ENCODE results near the gene STING1. TPM values are rescaled to one million over a fixed set of nuclear protein-coding genes. Genes with fewer than 3 reads are reported as not detected.
"Not testable (repeated sequence)": the region's sequence is repeated elsewhere in the genome, so short reads cannot be mapped to it uniquely, and the experiment has no call there.

The STING1 gene
- total and polyA plus RNA-seq, 2 of the 8 experiments (the other 6 are each of a cell fraction or from before 2014, with no cell fraction given) = 0.26 to 0.47 TPM

- H2BK20ac ChIP-seq (ENCODE audit: low read length); H3K18ac ChIP-seq (ENCODE audit: extremely low read depth, low read length); H3K4me3 ChIP-seq (ENCODE audit: extremely low read depth in 1 of 4, insufficient read depth in 2 of 4, low read depth in 3 of 4, low read length in 4 of 4); H2BK12ac ChIP-seq (ENCODE audit: low read depth, low read length); H2AFZ ChIP-seq (ENCODE audit: low read length); H2BK5ac ChIP-seq (ENCODE audit: low read depth, low read length); H2AK5ac ChIP-seq (ENCODE audit: low read depth, low read length); H3K79me1 ChIP-seq (ENCODE audit: low read depth, low read length); H3K14ac ChIP-seq (ENCODE audit: insufficient read length); H4K5ac ChIP-seq (ENCODE audit: insufficient read length, low read depth, low read length); H3K4me1 ChIP-seq (replicated peaks in 1 of 4; ENCODE audit: control insufficient read depth in 3 of 4, insufficient read depth in 4 of 4, low read length in 3 of 4); H3K23ac ChIP-seq (ENCODE audit: insufficient read length); H4K91ac ChIP-seq (replicated peaks; ENCODE audit: insufficient read length, low read length); DNase-seq (ENCODE audit: low read depth in 1 of 2, low spot score in 2 of 2); H3K36me3 ChIP-seq (ENCODE audit: control insufficient read depth in 2 of 4, insufficient read depth in 4 of 4, low read length in 3 of 4); H3K27ac ChIP-seq (ENCODE audit: low read depth, low read length); H3K23me2 ChIP-seq (ENCODE audit: low read depth, low read length); H3K9me3 ChIP-seq (ENCODE audit: insufficient read depth in 2 of 2, low read depth in 1 of 2, low read length in 1 of 2); H3K27me3 ChIP-seq (replicated peaks in 1 of 4; ENCODE audit: control insufficient read depth in 3 of 4, extremely low read depth in 1 of 4, insufficient read depth in 3 of 4, low read length in 3 of 4); H4K20me1 ChIP-seq (replicated peaks in 1 of 2; ENCODE audit: control insufficient read depth in 1 of 2, insufficient read depth in 2 of 2, low read length in 2 of 2); H3K4ac ChIP-seq (replicated peaks; ENCODE audit: insufficient read length, low read depth, low read length); H3K56ac ChIP-seq (replicated peaks; ENCODE audit: insufficient read length, low read depth, low read length); H4K8ac ChIP-seq (ENCODE audit: extremely low read depth, insufficient read depth, low read length); H2BK15ac ChIP-seq (ENCODE audit: low read length); H3K9ac ChIP-seq (replicated peaks in 1 of 4; ENCODE audit: extremely low read depth in 1 of 4, low read depth in 3 of 4, low read length in 3 of 4); H3K79me2 ChIP-seq (ENCODE audit: control insufficient read depth in 1 of 2, insufficient read depth in 2 of 2, low read length in 2 of 2); H3K4me2 ChIP-seq (ENCODE audit: insufficient read depth in 1 of 2, low read depth in 2 of 2, low read length in 2 of 2); FAIRE-seq; H2BK120ac ChIP-seq (replicated peaks; ENCODE audit: low read depth, low read length): not testable (repeated sequence)
- 91% methylated on average over 4 of the region's 6 CpGs; no CpG with 5 or more reads in 1 of the 2 experiments for WGBS, 2 experiments (ENCODE audit: extremely low coverage in 1 of 2, insufficient coverage in 1 of 2, insufficient read length in 1 of 2, insufficient replicate concordance in 2 of 2, low coverage in 1 of 2, low lambda C conversion rate in 2 of 2, missing lambda C conversion rate in 1 of 2)
- POLR2A ChIA-PET (ENCODE audit: partially characterized antibody) = interaction anchor here (0.7 to 1.4 kb wide), 6 partner anchors 21 to 207 kb away, joined by 3 to 4 read pairs (median 3); partner anchors contain the start of genes DNAJC18, ECSCR and UBE2D2
- CTCF ChIA-PET (ENCODE audit: partially characterized antibody) = interaction anchor here (1.2 to 5.3 kb wide), 9 partner anchors 10 to 61 kb away, joined by 3 to 38 read pairs (median 7); partner anchors contain the start of gene ECSCR
Observed at GRCh38 chr5:139482890-139483208, 291 bp upstream of the STING1 start.
